GM18505 (cell line): Measurements from ENCODE around the gene B3GALT6.

Experiments
- ATAC-seq: cut with Tn5 transposase; IDR thresholded peaks from one replicate; pipeline ENCODE4 v1.9.1; 2021; ENCODE audit not compliant: unreplicated experiment
- POLR2A ChIP-seq: IDR thresholded peaks from 4 replicates; pipeline ENCODE4 v1.6.1; 2011; ENCODE audit warnings: borderline replicate concordance; ENCODE audit not compliant: insufficient read depth, insufficient read length; ENCODE audit errors: extremely low read depth

The B3GALT6 gene

DNA sequence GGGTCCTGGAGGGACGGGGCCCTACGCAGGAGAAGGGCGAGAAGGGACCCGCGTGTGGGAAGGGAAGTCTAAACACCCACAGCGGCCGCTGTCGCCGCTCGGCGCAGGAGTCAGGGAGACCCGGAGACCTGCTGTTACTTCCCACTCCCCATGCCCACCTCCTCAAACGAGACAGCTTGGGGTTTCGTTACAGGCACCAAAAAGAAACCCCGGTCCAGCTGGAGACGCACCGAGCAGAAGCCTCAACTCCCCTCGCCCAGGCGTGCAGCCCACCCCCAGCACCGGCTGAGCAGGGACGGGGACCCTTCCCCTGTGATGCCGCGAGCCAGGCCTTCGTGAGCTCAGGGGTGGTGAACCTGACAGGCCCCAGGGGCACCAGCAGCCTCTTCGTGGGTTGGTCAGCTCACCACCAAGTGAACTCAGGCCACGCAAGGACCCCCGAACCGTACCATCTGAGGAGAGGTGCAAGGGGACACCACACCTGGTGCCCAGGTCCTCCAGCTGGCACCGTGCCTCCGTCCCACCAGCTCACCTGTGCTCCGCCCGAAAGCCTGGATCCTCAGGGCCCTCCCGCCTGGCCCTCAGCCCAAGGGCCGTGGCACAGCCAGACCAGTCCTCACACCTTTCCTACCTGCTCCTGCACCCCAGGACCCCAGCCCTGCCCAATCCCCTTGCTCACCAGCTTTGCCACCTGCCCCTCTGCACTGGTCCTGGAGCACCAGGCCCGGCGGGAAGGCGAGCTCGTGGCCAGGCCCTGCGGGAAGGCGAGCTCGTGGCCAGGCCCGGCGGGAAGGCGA lies 5.3 kb upstream of the B3GALT6 start:
- TF ChIP-seq POLR2A = no peak
- ATAC-seq = no peak

- no peak for TF ChIP-seq POLR2A
- ATAC-seq = no peak
Observed at GRCh38 chr1:1227386-1227785, 4.7 kb upstream of the B3GALT6 start.

GRCh38 chr1:1228187-1228586 lies 3.9 kb upstream of the B3GALT6 start:
- no peak for TF ChIP-seq POLR2A
- no peak for ATAC-seq

DNA sequence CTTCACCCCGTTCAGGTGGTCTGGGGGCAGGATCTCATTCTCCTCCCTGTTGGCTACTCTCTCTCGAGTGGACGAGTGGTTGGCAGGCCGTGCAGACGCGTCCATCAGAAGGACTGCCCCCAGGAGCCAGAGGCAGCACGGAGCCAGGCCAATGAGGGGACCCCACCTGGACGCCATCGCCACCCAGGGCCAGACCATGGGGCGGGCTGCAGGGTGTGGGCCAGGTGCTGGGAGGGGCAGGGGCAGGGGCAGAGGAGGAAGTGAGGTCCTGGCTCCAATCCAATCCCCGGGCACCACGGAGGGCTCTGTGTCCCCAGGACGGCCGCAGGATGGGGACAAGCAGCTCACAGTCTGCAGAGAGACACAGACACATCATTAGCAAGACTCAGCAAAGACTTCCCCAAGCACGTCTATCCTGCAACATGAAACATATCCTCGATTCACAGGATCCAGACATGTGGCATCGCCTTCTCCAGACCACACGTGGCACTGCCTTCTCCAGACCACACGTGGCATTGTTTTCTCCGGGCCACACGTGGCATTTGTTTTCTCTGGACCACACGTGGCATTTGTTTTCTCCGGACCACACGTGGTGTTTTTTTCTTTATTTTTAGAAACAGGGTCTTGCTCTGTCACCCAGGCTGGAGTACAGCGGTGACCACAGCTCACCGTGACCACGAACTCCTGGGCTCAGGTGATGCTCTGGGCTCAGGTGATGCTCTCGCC lies 3.3 kb upstream of the B3GALT6 start:
- TF ChIP-seq POLR2A = no peak
- no peak for ATAC-seq

GRCh38 chr1:1229770-1230169 lies 2.3 kb upstream of the B3GALT6 start:
- no peak for TF ChIP-seq POLR2A
- ATAC-seq = no peak

- ATAC-seq = no peak
- TF ChIP-seq POLR2A = no peak
Observed at GRCh38 chr1:1230656-1231399, 1.2 kb upstream of the B3GALT6 start.

- peak; percentile 94 for TF ChIP-seq POLR2A
- ATAC-seq = peak; percentile 87
Observed at GRCh38 chr1:1231400-1232207, 433 bp upstream of the B3GALT6 start, which contains the start of gene SDF4. Gene SDF4, minus strand, starts transcription at chr1:1232001. Its CDS starts 3,229 bp downstream, at chr1:1228772.

DNA sequence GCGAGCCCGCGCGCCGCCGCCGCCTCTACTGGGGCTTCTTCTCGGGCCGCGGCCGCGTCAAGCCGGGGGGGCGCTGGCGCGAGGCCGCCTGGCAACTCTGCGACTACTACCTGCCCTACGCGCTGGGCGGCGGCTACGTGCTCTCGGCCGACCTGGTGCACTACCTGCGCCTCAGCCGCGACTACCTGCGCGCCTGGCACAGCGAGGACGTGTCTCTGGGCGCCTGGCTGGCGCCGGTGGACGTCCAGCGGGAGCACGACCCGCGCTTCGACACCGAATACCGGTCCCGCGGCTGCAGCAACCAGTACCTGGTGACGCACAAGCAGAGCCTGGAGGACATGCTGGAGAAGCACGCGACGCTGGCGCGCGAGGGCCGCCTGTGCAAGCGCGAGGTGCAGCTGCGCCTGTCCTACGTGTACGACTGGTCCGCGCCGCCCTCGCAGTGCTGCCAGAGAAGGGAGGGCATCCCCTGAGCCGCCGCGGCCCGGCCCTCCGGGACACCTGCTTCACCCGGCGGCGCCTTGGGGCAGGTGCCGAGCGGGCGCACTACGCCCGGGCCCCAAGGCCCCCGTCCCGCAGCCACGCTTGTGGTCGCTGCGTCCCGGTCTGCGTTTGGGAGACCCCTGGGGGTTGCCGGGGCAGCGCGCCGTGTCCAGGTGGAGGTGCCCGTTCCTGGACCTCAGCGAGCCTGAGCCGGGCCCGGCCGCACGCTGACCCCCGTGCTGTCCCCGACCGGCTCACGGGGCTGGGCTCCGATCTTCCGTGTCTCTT lies 944 bp downstream of the B3GALT6 start:
- ATAC-seq = no peak
- no peak for TF ChIP-seq POLR2A

GRCh38 chr1:1233567-1233892 lies 1.5 kb downstream of the B3GALT6 start:
- ATAC-seq = no peak
- TF ChIP-seq POLR2A = no peak

GRCh38 chr1:1234180-1234808 lies 2.3 kb downstream of the B3GALT6 start:
- no peak for TF ChIP-seq POLR2A
- ATAC-seq = no peak

DNA sequence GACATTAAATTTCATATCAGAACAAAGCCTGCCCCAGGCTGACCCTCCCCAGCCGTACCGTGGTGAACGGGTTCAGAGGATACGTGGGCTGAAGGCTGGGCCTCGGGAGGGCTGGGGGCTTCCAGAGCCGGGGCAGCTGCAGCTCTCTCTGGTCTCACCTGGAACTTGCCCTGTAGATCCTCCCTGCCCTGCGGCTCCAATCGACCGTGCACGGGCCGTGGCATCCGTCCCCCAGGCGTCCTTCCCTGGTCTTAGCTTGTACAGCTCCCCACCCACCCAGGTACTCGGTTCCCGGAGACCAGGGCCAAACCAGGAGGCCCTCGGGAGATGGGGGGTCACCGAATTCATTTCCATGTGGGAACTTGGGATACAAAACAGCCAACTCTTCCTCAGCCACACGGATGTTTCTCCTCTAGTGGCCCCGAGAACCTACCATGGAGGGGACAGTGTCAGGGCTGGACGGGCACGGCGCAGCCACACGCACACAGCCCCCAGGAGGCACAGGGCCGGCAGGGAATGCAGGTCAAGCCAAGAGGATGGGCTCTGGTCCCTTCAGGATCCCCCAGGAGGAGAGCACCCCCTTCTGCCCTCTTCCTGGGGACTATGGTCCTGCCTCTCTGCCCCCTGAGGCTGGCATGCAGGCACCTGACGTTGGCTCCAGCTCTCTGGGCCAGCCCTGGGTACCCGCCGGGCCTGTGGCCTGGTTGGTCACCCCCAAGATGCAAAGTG lies 3.1 kb downstream of the B3GALT6 start:
- no peak for TF ChIP-seq POLR2A
- no peak for ATAC-seq

DNA sequence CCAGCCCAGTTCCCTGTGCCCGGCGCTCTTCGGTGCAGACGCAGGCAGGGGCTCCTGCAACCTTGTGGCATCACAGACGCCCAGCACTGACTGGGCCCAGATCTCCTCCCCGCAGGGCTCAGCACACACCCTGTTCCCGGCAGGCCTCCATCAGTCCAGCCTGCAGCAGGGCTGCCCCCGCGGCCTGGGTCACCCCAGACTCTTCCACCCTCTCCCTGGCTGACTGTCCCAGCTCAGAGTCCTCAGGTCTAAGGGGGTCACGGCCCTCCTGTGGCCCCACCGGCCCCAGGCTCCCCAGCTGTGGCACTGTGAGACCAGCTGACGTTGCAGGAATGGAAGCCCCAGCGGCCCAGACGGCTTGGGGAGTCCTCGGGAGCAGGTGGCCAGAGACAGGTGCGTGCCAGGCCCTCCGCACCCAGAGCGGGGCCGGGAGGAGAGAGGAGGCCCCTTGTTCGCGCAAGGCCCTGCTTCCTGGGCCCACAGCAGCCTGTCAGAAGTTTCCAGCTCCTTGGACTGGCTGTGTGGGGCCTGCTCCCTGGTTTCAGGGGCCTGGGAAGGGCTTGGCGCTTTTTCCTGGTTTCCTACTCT lies 4.2 kb downstream of the B3GALT6 start:
- ATAC-seq = no peak
- TF ChIP-seq POLR2A = no peak
